Body of pancreas (tissue), 4 donors: ENCODE measurements around the gene LRRC53. TPM values are rescaled to one million over a fixed set of nuclear protein-coding genes. Genes with fewer than 3 reads are reported as not detected.

Source experiments
- ATAC-seq: fragments of 150-250 bp; one replicate; pipeline ENCODE4 v1.9.1; 2016
- DNase-seq, 4 donors: peaks; one replicate each; pipeline ENCODE4 v3.0.0-alpha.2; 2019
- H3K27ac ChIP-seq, 4 donors: fragments of 200-600 bp; sonication (generic); 1 replicate in 3 of 4; 2 replicates in 1 of 4; pipeline versions ENCODE4 v1.5.1 to v1.6.1; 2016 to 2019; ENCODE audit warnings: mild to moderate bottlenecking in 1 of 4, mixed read lengths in 1 of 4, moderate library complexity in 1 of 4
- H3K27me3 ChIP-seq, 2 donors: fragments of 200-600 bp; sonication (generic); one replicate each; pipeline ENCODE4 v1.6.0; 2016; ENCODE audit warnings: mild to moderate bottlenecking in 1 of 2
- H3K36me3 ChIP-seq, 2 donors: fragments of 200-600 bp; sonication (generic); replicated peaks in 1 of 2; 2 replicates each; pipeline ENCODE4 v1.5.1; 2016; ENCODE audit warnings: low read depth in 2 of 2; ENCODE audit not compliant: insufficient read depth in 1 of 2
- H3K4me1 ChIP-seq: fragments of 200-600 bp; sonication (generic); one replicate; pipeline ENCODE4 v1.6.0; 2016
- H3K4me3 ChIP-seq, 2 donors: fragments of 200-600 bp; sonication (generic); 1 replicate in 1 of 2; 2 replicates in 1 of 2; pipeline ENCODE4 v1.5.1; 2016 to 2019
- H3K9me3 ChIP-seq, 3 donors: fragments of 200-600 bp; sonication (generic); 1 replicate in 2 of 3; 2 replicates in 1 of 3; pipeline ENCODE4 v1.5.1; 2016
- POLR2A ChIP-seq, 3 donors: fragments of 450-650 bp; IDR thresholded peaks; one replicate each; pipeline ENCODE4 v1.6.1; 2016; ENCODE audit warnings: antibody characterized with exemption in 3 of 3, mild to moderate bottlenecking in 2 of 3
- WGBS, 2 donors: methylation state at CpG; one replicate each; pipeline ENCODE4 v1.1.5; 2017; 5-methylcytosine and 5-hydroxymethylcytosine counted together
- intact Hi-C: fragments of 100-400 bp; cut with DNase I; formaldehyde crosslinking; loops from one replicate; pipeline ENCODE4 v1.15.1; 2023
- total RNA-seq, 2 donors: library from RNA; depleted of rRNA; stranded (reverse); fragments of >200 nt; gene quantifications; one replicate each; pipeline ENCODE4 v1.1.0, GENCODE V29; 2016
- TF ChIP-seq, protein P1 (sequence below), 7 experiments: fragments of 450-650 bp in 4 of 7; fragments of 200-600 bp in 3 of 7; sonication (generic) in 3 of 7; IDR thresholded peaks; one replicate each; pipeline ENCODE4 v1.5.1; 2016 to 2019; ENCODE audit warnings: antibody characterized with exemption in 7 of 7

LRRC53 gene
- total RNA-seq, 2 donors from 2014 or later, result not detected

DNA sequence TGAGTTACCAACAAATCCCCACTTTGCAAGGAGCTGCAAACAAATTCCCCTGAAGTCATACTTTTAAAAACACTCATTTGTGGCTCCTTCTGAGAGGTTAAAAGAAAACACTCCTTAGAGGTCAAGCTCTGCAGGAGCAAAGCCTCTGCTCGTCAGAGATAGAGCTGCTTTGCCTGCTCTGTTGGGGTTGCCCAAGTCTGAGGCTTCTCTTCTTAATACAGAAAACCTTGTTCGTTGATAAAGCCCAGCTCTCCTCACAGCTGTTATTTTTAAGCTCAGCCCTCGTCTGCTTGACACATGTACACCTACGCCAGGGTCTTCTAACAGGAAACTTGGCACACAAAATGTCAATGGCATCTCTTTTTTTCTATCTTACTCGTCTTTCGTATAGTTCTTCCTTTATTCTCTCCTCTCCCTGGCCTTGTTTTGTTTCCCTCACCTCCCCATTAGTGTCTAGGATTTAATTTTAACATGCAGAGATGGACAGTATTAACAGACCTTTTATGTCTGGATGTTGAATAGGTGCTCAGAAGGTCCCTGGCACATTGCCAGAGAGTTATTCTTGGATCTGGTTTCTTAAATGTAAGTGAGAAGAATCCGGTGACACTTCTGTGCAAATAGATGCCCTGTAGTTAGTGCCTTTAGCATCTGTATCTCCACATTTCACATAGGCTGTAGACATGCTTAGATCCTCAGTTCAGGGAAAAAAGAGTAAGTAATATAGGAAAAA is 86.0 kb downstream of the LRRC53 start:
- Histone ChIP-seq H3K9me3 (no peaks in the 10 kb centered on the region), H3K27me3 (no peaks in the 10 kb centered on the region), H3K4me1 (no peaks in the 10 kb centered on the region), H3K36me3 (no peaks in the 10 kb centered on the region), H3K4me3 (no peak overlapping the region), H3K27ac (no peak overlapping the region)
- TF ChIP-seq POLR2A (IDR thresholded peaks at IDR 0.05), result no peak
- TF ChIP-seq, protein P1, sequence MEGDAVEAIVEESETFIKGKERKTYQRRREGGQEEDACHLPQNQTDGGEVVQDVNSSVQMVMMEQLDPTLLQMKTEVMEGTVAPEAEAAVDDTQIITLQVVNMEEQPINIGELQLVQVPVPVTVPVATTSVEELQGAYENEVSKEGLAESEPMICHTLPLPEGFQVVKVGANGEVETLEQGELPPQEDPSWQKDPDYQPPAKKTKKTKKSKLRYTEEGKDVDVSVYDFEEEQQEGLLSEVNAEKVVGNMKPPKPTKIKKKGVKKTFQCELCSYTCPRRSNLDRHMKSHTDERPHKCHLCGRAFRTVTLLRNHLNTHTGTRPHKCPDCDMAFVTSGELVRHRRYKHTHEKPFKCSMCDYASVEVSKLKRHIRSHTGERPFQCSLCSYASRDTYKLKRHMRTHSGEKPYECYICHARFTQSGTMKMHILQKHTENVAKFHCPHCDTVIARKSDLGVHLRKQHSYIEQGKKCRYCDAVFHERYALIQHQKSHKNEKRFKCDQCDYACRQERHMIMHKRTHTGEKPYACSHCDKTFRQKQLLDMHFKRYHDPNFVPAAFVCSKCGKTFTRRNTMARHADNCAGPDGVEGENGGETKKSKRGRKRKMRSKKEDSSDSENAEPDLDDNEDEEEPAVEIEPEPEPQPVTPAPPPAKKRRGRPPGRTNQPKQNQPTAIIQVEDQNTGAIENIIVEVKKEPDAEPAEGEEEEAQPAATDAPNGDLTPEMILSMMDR (IDR thresholded peaks at IDR 0.05), result no peak
- DNase-seq (no peak), ATAC-seq (no peak)
- 35 to 43% methylated on average over 7 of the region's 7 CpGs for WGBS, 2 donors
- intact Hi-C loops, result no loop called here

DNA sequence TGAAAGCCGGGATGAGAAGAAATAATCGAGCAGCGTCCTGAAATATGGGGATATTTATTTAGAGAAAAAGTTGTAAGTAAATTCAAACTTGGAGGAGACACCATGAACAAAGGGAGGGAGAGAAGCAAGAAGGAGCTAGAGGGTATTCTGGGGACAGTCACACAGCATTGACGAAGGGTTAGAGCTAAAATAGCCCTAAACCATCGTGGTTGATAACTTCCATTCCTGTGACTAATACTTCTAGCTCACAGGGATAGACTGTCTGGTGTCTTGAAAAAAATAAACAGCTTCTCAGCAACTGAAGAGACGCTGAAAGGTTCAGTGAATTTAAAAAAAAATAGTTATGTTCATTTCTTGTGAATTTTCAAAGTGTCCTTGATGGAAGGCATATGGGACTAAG is 86.7 kb downstream of the LRRC53 start:
- Histone ChIP-seq H3K9me3 (no peaks in the 10 kb centered on the region), H3K36me3 (no peaks in the 10 kb centered on the region), H3K4me3 (no peak overlapping the region), H3K4me1 (no peaks in the 10 kb centered on the region), H3K27ac (no peak overlapping the region), H3K27me3 (no peaks in the 10 kb centered on the region)
- 64 to 73% methylated on average over 6 of the region's 6 CpGs for WGBS, 2 donors
- ATAC-seq, result no peak
- TF ChIP-seq POLR2A (IDR thresholded peaks at IDR 0.05), result no peak
- TF ChIP-seq, protein P1 (IDR thresholded peaks at IDR 0.05), result no peak
- intact Hi-C loops, result no loop called here
- DNase-seq, result no peak

DNA sequence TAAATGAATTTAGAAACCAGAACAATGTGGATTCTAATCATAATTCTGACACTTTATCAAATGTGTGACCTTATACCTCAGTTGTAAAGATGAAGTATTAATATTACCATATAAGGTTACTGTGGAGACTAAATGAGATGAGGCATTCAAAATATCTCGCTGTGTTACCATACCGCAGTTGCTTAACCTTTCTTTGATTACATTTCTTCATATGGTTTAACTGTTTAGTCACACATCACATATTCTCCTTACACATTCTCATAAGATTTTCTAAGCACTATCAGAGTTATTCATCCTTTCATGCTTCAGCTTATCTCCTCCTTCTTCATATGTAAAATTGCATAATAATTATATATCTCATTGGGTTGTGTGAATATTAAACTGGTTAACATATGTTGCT is 88.9 kb downstream of the LRRC53 start:
- Histone ChIP-seq H3K27ac (no peak overlapping the region), H3K9me3 (no peaks in the 10 kb centered on the region), H3K4me1 (no peaks in the 10 kb centered on the region), H3K4me3 (no peak overlapping the region), H3K36me3 (no peaks in the 10 kb centered on the region), H3K27me3 (no peaks in the 10 kb centered on the region)
- 74 to 80% methylated on average over 2 of the region's 2 CpGs for WGBS, 2 donors
- intact Hi-C loops, result no loop called here
- TF ChIP-seq POLR2A (IDR thresholded peaks at IDR 0.05), result no peak
- TF ChIP-seq, protein P1 (IDR thresholded peaks at IDR 0.05), result no peak
- ATAC-seq (no peak), DNase-seq (no peak)

DNA sequence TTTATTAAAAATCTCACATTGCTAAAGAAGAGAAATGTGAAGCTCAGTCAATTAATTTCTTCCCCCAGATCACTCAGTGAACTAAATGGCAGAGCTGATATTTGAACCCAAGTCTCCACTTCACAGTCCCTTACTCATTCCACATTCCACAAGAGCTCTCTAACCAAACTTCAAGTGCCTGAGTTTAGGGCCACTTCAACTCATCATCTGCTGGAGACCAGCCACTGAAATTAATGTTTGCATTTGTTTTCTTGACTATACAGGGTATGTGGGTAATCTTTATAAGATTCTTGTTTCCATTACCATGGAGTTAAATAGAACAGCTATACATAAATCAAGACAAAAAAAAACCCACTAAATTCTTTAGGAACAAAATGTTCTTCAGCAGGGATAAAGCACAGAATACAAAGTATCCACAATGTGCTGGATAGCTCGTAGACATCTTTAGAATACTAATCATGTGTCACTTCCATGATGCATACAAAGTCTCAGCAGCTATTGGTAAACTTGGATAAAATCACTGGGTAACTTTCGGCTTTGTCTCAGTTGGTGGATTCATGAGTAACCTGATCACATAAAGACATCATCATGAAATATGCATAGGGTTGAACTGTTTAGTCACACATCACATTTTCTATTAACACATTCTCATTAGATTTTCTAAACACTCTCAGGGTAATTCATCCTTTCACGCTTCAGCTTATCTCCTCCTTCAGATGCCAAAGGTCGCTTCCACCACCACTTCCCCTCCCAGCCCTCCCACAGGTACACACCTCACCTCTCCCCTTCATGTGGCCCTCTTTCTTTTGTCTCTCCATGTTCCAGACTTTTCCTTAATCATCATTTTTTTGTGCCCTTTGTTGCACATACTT is 89.8 kb downstream of the LRRC53 start:
- Histone ChIP-seq H3K27ac (no peak overlapping the region), H3K4me1 (no peaks in the 10 kb centered on the region), H3K4me3 (no peak overlapping the region), H3K36me3 (no peaks in the 10 kb centered on the region), H3K9me3 (no peaks in the 10 kb centered on the region), H3K27me3 (no peaks in the 10 kb centered on the region)
- no peak for DNase-seq
- no peak for TF ChIP-seq POLR2A (IDR thresholded peaks at IDR 0.05)
- TF ChIP-seq, protein P1 (IDR thresholded peaks at IDR 0.05), result no peak
- ATAC-seq, result no peak
- WGBS, 2 donors, result 41 to 43% methylated on average over 4 of the region's 4 CpGs
- intact Hi-C loops, result no loop called here
